Daoy (cell line): ENCODE data around the gene GRID1. TPM values are rescaled to one million over a fixed set of nuclear protein-coding genes. Genes with fewer than 3 reads are reported as not detected.

Experiments used
- DNase-seq: peaks from one replicate; pipeline ENCODE4 v3.0.0-alpha.2; 2015; ENCODE audit warnings: low read depth
- total RNA-seq: library from RNA; depleted of rRNA; stranded (reverse); fragments of >200 nt; shearing (Covaris generic); gene quantifications from 2 replicates; pipeline ENCODE4 v1.2.3, GENCODE V29; 2014

GRID1 gene
- total RNA-seq, 1 experiment from 2014 or later = not detected

- DNase-seq = no peak
Measured at GRCh38 chr10:86230557-86231180, 135.9 kb downstream of the GRID1 start.

GRCh38 chr10:86229811-86230556 lies 136.6 kb downstream of the GRID1 start:
- no peak for DNase-seq

- DNase-seq = no peak
Measured at GRCh38 chr10:86229376-86229775, 137.2 kb downstream of the GRID1 start.

- DNase-seq = no peak
Measured at GRCh38 chr10:86227501-86228258, 138.9 kb downstream of the GRID1 start.

- DNase-seq = no peak
Measured at GRCh38 chr10:86226781-86227201, 139.8 kb downstream of the GRID1 start.

GRCh38 chr10:86226016-86226415 lies 140.6 kb downstream of the GRID1 start:
- DNase-seq = no peak

- DNase-seq = peak; percentile 57
Measured at GRCh38 chr10:86225103-86225782, 141.4 kb downstream of the GRID1 start.

GRCh38 chr10:86224354-86225102 lies 142.1 kb downstream of the GRID1 start:
- DNase-seq = peak; percentile 11

- no peak for DNase-seq
Measured at GRCh38 chr10:86223256-86223655, 143.3 kb downstream of the GRID1 start.

- DNase-seq = no peak
Measured at GRCh38 chr10:86222687-86223086, 143.9 kb downstream of the GRID1 start.

GRCh38 chr10:86222336-86222650 lies 144.3 kb downstream of the GRID1 start:
- no peak for DNase-seq

- DNase-seq = no peak
Measured at GRCh38 chr10:86221442-86222335, 144.9 kb downstream of the GRID1 start.

- no peak for DNase-seq
Measured at GRCh38 chr10:86220626-86221025, 146.0 kb downstream of the GRID1 start.

GRCh38 chr10:86219271-86219670 lies 147.3 kb downstream of the GRID1 start:
- DNase-seq = no peak

- no peak for DNase-seq
Measured at GRCh38 chr10:86218842-86219241, 147.8 kb downstream of the GRID1 start.

- DNase-seq = no peak
Measured at GRCh38 chr10:86218160-86218559, 148.4 kb downstream of the GRID1 start.

GRCh38 chr10:86217371-86218080 lies 149.1 kb downstream of the GRID1 start:
- DNase-seq = no peak

- DNase-seq = no peak
Measured at GRCh38 chr10:86216886-86217285, 149.7 kb downstream of the GRID1 start.

GRCh38 chr10:86215712-86216111 lies 150.9 kb downstream of the GRID1 start:
- no peak for DNase-seq

- DNase-seq = no peak
Measured at GRCh38 chr10:86215046-86215445, 151.5 kb downstream of the GRID1 start.
